Cerebellar cortex (tissue), 1 donor: ENCODE results near the gene FHL5.
"Not testable (repeated sequence)": the region's sequence is repeated elsewhere in the genome, so short reads cannot be mapped to it uniquely, and the experiment has no call there.

Source experiments
- DNase-seq: peaks from one replicate; pipeline ENCODE4 v3.0.0-alpha.2; 2015; ENCODE audit warnings: low spot score

FHL5 gene

DNA sequence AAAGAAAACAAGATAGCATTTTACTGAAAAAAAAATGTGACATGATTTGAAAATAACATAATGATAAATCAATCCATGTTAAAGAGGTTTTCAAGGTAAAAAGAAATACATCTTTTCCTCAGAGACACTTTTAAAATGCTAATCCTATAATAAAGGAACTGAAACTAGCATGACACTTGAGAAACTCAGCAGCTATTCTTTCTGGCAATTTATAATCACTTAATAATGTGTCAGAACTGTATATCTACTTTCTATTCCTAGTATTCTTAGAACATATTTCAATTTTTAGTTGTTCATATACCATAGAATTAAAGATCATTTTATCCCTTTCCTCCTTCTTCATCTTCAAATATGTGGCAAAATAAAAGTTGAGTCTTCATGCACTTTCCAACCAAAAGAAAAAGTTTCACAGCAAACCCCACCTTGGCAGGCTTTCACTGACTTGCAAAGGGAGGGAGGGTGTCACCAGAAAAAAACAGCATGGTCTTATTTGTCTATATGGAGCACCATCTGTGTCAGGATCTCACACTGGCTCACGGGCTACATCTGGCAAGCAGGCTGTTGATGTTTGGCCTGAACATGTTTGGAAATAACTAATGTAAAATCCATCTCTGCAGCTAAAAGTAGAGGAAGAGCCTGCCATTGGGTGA is 48.5 kb downstream of the FHL5 start:
- no peak for DNase-seq

DNA sequence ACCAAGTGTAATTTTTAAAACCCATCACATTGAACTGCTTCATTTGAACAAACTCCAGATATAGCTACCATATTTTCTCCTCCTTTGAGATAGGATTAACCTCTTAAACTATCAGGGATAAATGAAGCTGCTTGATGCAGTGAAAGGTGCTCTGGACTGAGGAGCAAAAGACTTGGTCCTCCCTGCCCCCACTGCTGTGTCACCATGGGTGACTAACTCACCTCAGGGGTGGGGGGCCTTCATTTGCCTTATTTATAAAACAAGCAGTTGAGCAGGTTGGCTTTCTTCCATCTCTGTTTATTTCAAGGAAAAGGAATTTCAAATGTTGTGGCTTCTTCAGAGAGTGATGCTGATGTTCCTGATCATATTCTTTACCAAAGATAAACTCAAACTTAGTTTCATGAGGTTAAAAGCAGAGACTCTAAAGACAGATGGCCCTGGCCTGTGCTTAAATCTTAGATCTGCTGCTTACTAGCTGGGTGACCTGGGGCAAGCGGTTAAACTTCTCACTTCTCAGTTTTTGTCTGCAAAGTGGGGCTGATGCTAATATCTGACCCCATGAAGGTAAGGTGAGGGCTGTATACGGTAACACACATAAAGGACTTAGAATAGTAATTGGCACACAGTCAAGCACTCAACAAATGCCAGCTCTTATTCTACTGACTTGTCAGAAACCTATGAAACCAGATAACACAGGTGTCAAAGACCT is 50.5 kb downstream of the FHL5 start:
- DNase-seq = no peak

DNA sequence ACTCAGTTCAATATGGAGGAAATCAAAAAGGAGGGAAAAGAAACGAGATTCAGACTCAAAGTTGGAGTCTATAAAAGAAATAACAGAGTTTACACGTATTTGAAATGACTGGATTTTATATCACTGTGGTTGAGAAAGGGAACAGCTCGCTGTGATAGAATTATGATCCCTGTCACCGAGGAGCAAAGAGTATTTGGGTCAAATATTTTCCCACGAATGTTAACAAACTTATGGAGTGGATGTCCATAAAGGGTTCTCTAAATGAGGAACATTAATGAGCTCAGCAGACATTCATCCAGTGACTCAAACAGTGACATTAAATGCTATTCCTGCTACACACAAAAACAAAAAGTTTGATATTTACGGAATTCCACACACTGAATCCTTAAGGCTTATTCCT is 57.9 kb downstream of the FHL5 start:
- no peak for DNase-seq

DNA sequence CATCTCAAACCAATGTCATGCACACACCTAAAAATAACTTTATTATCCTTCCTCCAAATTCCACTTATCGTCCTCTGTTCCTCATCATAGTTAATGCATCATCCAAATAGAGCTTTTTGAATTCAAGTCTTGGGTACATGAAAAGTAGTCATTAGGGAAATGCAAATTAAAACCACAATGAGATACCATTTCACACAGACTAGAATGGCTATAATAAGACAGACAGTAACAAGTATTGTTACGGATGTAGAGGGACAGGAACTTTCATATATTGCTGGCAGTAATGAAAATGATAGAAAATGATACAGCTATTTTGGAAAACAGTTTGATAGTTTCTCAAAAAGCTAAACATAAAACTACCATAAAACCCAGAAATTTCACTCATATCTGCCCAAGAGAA is 59.1 kb downstream of the FHL5 start:
- DNase-seq = no peak

DNA sequence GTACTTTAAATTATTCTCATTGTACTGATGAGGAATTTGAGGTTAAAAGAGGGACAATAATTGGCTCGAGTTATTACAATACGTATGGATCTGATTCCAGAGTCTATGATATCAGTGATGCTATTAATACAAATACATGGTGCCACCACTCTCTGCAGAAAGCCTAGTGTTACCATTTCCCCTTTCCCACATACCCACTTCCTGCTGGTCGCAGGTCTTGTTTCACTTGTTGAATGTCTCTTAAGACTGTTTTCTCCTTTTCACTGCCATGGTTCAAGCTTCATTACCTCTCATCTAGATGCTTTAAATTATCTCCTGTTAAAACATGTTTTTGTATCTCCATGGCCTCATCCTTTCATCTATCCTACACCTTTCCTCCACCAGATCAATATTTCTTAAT is 62.0 kb downstream of the FHL5 start:
- no peak for DNase-seq

DNA sequence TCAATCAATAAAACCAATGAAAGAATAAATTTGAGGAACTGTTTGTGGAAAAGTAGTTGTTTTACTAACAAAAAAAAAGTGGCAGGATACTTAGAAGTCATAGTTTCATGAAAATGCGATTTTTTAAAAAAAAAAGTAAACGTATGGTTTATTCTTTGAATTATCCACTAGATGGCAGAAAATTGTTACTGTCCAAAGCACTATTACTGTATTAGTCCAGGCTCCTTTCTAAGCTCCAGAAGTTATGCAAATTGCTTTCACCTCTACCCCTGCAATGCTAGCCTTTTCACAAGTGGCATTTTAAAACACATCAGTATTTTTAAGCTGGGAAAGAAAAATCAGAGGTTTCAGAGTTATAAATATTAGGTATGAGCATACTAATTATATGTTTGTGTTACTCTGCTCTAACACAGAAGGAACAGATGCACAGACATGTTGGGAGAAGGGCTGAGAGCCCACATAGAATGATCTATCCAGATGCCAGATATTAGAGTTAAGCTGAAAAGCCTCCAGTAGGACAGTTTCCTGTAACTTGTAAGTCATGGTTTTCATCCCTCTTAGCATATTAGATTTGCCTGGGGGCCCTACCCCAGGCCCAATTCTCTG is 63.9 kb downstream of the FHL5 start:
- DNase-seq = peak; percentile 21

DNA sequence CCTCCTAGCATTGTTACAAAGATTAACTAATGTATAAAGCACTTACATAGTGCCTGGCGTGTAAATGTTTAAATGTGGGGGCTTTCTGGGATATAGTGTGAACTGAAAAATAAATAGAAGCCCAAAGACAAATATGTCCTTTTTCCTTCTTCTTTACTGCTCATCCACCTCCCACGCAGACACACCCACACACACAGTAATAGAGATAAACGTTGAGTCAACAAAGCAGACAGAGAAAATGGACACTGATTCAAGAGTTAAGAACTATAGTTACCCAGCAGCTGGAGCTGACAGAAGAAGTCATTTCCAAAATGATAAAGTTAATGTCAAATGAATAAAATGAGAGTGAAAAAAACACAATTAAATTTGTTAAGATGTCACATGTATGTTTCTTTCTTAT is 68.3 kb downstream of the FHL5 start:
- no peak for DNase-seq

DNA sequence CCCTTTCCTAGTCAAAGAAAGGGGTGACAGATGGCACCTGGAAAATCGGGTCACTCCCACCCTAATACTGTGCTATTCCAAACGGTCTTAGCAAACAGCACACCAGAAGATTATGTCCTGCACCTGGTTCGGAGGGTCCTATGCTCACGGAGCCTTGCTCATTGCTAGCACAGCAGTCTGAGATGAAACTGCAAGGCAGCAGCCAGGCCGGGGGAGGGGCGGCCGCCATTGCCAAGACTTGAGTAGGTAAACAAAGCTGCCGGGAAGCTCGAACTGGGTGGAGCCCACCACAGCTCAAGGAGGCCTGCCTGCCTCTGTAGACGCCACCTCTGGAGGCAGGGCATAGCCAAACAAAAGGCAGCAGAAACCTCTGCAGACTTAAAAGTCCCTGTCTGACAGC is 75.1 kb downstream of the FHL5 start:
- DNase-seq = not testable (repeated sequence)

DNA sequence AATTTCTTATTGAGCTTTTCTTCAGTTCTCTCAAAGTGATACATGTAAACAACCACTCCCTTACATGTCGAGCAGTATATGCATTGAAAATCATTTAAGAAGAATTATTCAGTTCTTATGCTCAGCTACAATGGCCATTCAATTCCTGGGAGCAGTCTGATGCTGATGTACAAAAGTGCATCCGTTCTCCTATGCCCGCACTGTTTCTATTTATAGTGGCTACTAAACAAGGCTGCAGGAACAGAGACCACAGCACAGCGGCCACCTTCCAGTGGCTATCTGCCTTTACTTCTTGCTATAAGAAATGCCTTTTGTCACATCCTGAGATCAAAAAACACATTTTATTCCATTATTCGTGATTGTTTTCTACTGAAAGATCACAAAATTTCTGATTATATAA is 82.2 kb downstream of the FHL5 start:
- no peak for DNase-seq

DNA sequence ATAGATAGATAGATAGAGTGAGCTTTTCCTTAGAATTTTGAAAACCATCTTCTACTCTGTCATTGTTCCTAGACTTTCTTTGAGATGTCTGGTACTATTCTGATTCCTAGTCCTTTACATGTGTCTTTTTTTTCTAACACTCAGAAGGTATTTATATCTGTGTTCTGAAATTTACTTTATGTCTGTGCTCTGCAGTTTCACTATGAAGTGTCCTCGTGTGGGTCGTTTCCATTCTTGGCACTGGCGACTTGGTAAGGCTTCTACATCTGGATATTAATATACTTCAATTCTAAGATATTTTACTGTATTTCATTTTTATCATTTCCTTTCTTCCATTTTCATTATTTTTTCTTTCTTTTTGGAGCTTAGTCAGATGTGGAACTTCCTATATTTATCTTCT is 87.0 kb downstream of the FHL5 start:
- DNase-seq = no peak

DNA sequence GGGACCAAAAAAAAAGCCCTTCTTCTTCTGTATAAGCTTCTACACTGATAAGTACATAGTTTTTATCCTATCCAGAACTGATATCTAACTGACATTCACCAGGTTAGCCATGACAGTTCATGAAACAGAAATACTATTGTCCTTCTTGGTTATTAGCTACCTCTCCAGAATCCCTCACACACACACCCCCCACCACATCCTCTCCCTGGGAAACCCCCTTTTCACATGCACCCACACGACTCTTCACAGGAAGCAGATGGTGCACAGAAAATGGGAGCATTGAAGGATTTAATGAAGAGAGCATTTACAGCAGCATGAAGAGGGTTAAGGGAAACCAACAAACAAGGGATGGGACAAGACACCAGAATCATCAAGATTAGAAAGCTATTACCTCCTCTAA is 88.9 kb downstream of the FHL5 start:
- no peak for DNase-seq

DNA sequence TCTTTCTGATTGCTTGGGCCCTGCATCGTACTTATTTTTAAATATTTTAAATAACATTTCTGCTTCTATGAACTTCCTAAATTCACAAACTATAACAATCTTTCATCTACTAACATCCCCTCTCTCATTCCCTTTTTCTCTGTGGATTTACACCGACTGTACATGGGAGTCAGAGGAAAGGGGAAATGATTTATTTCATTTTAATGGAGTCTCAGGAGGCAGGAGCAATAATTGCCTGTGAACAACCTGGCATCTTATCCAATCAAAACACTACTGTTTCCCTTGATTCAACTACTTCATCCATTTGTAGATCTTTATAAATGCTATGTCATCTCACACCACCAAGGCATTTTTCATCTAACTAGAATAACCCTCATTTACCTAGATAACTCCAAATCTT is 89.6 kb downstream of the FHL5 start:
- DNase-seq = no peak

DNA sequence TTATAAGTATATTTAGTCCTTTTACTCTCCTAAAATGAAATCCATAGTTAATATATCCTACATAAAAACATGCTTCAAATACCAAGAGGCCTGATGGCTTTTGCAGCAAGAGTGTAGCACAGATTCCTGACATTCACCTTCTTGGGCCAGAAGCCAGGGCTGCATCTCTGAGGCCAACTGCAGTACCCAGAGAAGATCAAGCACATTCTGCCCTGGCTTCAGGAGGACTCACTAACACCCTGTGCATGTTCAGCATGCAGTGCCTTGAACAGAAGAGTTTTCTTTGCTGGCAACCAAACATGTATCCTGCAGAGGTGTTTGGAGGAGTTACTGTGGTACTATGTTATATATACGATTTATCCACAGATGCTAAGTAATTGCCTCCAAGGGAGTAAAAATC is 90.3 kb downstream of the FHL5 start:
- no peak for DNase-seq

DNA sequence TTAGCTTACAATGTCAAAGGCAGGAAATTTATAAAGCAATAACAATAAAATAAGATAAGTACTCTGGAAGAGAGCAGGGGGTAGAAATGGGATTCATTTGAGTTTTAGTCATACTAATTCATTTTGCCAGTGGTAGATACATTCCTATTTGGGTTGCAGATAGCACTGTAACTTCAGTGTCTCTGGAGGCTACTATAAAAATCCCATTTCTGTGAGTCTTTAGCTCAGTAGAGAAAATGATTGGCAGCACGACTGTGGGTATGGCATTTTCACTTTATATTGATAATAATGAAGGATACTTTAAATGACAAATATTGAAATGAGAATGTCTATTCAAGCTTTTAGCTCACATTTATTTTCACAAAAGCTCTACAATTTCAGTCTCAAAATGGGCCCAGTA is 93.6 kb downstream of the FHL5 start:
- no peak for DNase-seq

DNA sequence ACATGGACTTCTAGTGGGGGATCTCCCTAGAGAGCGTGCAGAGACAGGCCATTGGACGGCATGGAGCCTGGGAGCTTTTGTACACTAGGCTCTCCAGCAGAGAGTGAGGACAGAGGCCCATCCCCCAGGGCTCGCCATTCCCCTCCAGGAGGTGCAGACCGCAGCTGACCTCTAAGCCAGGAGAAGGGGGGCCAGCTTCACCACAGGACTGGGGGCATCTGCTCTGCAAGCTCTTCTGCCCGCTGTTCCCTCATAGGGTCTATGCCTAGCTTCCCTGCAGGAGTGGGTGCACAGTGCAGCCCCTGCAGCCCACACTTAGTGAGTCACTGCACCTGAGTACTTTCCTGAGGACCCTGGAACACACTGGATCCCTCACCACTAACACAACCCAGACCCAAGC is 94.4 kb downstream of the FHL5 start:
- DNase-seq = no peak

DNA sequence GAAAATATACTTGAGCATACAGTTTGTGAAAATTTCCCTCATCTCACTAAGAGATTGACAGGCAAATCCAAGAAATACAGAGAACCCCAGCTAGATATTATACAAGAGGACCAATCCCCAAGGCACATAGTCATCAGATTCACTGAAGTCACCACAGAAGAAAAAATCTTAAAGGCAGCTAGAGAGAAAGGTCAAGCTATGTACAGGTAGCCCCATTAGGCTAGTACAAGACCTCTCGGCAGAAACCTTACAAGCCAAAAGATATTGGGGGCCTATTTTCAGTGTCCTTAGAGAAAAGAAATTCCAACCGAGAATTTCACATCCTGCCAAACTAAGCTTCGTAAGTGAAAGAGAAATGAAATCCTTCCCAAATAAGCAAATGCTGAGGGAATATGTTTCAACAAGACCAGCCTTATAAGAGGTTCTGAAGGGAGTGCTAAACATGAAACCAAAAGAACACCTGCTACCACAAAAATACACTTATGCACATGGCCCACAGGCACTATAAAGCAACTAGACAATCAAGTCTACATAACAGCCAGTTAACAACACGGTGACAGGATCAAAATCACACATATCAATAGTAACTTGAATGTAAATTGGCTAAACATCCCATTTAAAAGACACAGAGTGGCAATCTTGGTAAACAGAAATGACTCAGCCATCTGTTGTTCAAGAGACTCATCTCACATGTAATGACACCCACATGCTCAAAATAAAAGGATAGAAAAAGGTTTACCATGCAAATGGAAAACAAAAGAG is 96.3 kb downstream of the FHL5 start:
- no peak for DNase-seq
